Measurements from ENCODE around the gene LITAFD.
"Not testable (repeated sequence)": the region's sequence is repeated elsewhere in the genome, so short reads cannot be mapped to it uniquely, and the experiment has no call there.

Gene LITAFD

GRCh38 chr16:8863594-8864424 is 18.3 kb upstream of the LITAFD start:
- Mint-ChIP-seq H3K9me3 (no peaks in the 10 kb centered on the region), H3K27me3 (no peaks in the 10 kb centered on the region), H3K36me3 (peaks cover 33% of the 10 kb centered on the region), H3K4me3 (peak overlapping the region; percentile 2), H3K4me1 (peaks cover 51% of the 10 kb centered on the region), H3K27ac (peak overlapping the region; percentile 10)
- CTCF ChIA-PET = interaction anchor here (0.8 kb wide), 1 partner anchor 10 kb away, joined by 3 read pairs; no protein-coding TSS in a partner anchor
- DNase-seq = no peak

DNA sequence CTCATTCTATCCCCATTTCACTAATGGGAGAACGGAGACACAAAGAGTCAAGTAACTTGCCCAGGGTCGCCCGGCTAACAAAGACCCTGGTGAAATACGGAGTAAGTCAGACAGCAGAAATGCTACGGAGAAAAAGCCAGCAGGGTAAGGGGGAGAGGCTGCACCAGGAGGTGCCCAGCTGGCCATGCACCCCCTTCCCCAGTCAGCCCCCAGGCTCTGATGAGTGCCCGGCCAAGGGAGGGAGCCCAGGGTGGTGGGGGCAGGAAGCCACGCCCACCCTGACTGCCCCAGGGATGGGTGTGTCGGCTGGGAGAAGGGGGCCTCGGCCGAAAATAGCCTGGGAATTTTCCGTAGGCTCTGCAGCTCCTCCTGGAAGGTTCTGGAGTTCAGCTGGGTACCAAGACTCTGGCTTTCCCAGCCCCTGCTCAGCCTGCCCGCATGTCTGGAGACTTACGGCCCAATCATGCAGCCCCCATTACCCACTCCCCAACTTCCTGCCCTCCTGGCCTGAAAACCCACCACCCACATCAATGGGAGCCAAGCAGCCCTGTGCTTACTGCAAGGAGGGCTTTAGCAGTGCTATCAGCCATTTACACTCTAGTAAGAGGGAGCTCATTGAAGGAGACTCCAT is 17.6 kb upstream of the LITAFD start:
- Mint-ChIP-seq H3K9me3 (no peaks in the 10 kb centered on the region), H3K4me1 (peaks cover 55% of the 10 kb centered on the region), H3K27ac (peak overlapping the region; percentile 45), H3K36me3 (peaks cover 31% of the 10 kb centered on the region), H3K4me3 (peak overlapping the region; percentile 2), H3K27me3 (no peaks in the 10 kb centered on the region)
- DNase-seq = no peak
- CTCF ChIA-PET = interaction anchor here (1.1 kb wide), 1 partner anchor 9 kb away, joined by 5 read pairs; no protein-coding TSS in a partner anchor

GRCh38 chr16:8865145-8865882 is 16.8 kb upstream of the LITAFD start:
- Mint-ChIP-seq H3K27ac (peak overlapping the region; percentile 67), H3K4me1 (peaks cover 58% of the 10 kb centered on the region), H3K9me3 (no peaks in the 10 kb centered on the region), H3K4me3 (peak overlapping the region; percentile 96), H3K27me3 (no peaks in the 10 kb centered on the region), H3K36me3 (peaks cover 29% of the 10 kb centered on the region)
- DNase-seq = no peak
- CTCF ChIA-PET = interaction anchor here (1.1 kb wide), 1 partner anchor 9 kb away, joined by 5 read pairs; no protein-coding TSS in a partner anchor

- Mint-ChIP-seq H3K4me3 (peak overlapping the region; percentile 96), H3K27me3 (no peaks in the 10 kb centered on the region), H3K9me3 (no peaks in the 10 kb centered on the region), H3K36me3 (peaks cover 27% of the 10 kb centered on the region), H3K4me1 (peaks cover 62% of the 10 kb centered on the region), H3K27ac (peak overlapping the region; percentile 84)
- CTCF ChIA-PET = interaction anchor here (1.1 kb wide), 1 partner anchor 8 kb away, joined by 5 read pairs; no protein-coding TSS in a partner anchor
- no peak for DNase-seq
These were observed 15.8 kb upstream of the LITAFD start for GRCh38 chr16:8866118-8866883.

DNA sequence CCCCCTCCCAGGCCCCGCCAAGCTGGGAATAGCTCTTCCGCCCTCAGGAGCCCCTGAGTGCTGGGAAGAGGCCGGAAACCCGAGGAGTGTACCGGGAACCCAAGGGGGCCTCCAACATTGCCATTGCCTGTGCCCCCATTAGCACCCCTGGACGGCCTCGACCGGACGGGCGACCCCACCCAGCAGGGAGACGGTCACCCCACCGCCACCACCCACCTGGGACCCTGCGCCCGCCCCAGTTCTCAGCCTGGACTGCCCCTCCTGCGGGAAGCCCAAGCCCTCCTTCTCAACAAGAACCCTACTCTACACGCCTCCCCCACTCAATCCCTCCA is 15.3 kb upstream of the LITAFD start:
- no peaks in the 10 kb centered on the region for H3K9me3 Mint-ChIP-seq
- peaks cover 27% of the 10 kb centered on the region for H3K36me3 Mint-ChIP-seq
- peak overlapping the region; percentile 96 for H3K4me3 Mint-ChIP-seq
- H3K27ac Mint-ChIP-seq = peak overlapping the region; percentile 97
- no peak for DNase-seq
- H3K4me1 Mint-ChIP-seq = peaks cover 60% of the 10 kb centered on the region
- no peaks in the 10 kb centered on the region for H3K27me3 Mint-ChIP-seq
- CTCF ChIA-PET = interaction anchor here (1.1 to 3.1 kb wide), 2 partner anchors 13 to 15 kb away, joined by 4 to 20 read pairs; no protein-coding TSS in a partner anchor

GRCh38 chr16:8867216-8867931 is 14.8 kb upstream of the LITAFD start:
- Mint-ChIP-seq H3K27ac (peak overlapping the region; percentile 97), H3K4me3 (peak overlapping the region; percentile 96), H3K36me3 (peaks cover 23% of the 10 kb centered on the region), H3K4me1 (peaks cover 56% of the 10 kb centered on the region), H3K27me3 (no peaks in the 10 kb centered on the region), H3K9me3 (no peaks in the 10 kb centered on the region)
- CTCF ChIA-PET = interaction anchor here (1.1 to 3.1 kb wide), 2 partner anchors 12 to 14 kb away, joined by 4 to 20 read pairs; no protein-coding TSS in a partner anchor
- peak; percentile 42 for DNase-seq

DNA sequence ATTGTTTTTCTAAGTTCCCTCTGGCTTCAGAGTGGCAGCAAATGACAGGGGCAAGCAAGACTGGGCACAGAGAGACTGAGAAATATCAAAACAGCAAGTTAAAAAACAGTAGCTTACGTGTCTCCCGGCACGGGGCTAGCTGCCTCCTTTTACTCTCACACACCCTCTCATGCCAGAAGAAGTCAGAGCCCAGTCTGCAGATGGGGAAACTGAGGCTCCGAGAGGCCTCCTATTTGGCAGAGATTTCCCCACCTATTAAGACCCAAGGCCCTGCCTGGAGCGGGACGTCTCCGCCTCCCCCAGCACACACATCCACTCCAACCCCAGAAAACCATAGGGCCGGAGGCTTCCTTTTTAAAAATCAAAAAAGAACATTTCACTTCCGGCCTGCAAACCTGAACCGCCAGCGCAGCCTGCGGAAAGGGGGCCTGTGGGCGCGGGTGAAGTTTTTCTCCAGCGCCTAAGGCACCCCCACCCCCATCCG is 14.2 kb upstream of the LITAFD start:
- Mint-ChIP-seq H3K4me3 (peak overlapping the region; percentile 96), H3K4me1 (peaks cover 53% of the 10 kb centered on the region), H3K9me3 (no peaks in the 10 kb centered on the region), H3K27ac (peak overlapping the region; percentile 97), H3K36me3 (peaks cover 22% of the 10 kb centered on the region), H3K27me3 (no peaks in the 10 kb centered on the region)
- CTCF ChIA-PET = interaction anchor here (1.1 to 3.1 kb wide), 2 partner anchors 11 to 13 kb away, joined by 4 to 20 read pairs; no protein-coding TSS in a partner anchor
- DNase-seq = peak; percentile 86

DNA sequence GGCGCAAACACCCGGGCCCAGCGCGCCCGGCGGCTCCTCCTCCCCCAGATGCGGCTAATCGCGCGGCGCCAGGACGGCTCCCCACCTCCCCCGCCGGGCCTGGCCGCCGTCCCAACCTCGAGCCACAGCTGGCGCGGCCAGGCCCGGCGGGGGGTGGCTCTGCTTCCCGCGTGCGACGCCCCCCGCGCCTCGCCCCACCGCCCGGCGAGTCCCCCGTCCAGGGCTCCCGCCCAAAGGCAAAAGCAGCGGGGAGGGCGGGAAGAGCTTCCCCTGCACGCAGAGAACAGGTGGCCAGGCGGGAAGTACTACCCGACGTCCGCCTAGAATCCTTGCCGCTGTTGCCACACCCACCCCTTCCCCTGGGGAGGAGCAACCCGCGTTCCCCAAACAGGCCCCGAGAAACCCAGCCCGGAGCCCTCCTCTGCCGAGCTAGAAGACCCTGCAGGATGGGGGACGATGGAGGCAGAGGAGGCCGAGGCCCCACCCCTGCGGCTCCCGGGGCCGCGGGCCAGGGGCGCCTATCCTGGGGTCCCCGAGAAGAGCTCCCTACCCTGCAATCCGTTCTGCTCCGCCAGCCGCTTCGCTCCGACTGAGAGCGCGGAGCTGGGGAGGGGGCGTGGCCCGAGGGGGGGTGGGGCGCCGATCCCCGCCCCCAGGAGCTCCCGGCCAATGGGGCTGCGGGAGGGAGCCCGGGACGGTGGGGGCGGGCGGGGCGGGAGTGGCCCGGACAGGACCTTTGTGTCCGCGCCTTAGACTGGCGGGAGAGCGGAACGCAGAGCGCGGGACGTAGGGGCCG is 13.5 kb upstream of the LITAFD start, which contains the start of gene CARHSP1:
Gene CARHSP1, minus strand, starts transcription at position 591 of the 796 bp plus-strand sequence. CDS start 9,678 bp downstream, outside the sequence.
- Mint-ChIP-seq H3K4me3 (peak within 1 kb of the TSS; percentile 96), H3K27ac (peak within 1 kb of the TSS; percentile 97), H3K27me3 (no peaks in the 10 kb centered on the region), H3K36me3 (peaks cover 22% of the 10 kb centered on the region), H3K4me1 (peaks cover 55% of the 10 kb centered on the region), H3K9me3 (no peaks in the 10 kb centered on the region)
- peak; percentile 91 for DNase-seq
- CTCF ChIA-PET = interaction anchor here (1.4 to 3.1 kb wide), 2 partner anchors 11 to 267 kb away, joined by 3 to 20 read pairs; no protein-coding TSS in a partner anchor

GRCh38 chr16:8869212-8869987 is 12.8 kb upstream of the LITAFD start:
- Mint-ChIP-seq H3K4me1 (peaks cover 53% of the 10 kb centered on the region), H3K27ac (peak overlapping the region; percentile 92), H3K9me3 (no peaks in the 10 kb centered on the region), H3K4me3 (peak overlapping the region; percentile 96), H3K36me3 (peaks cover 16% of the 10 kb centered on the region), H3K27me3 (no peaks in the 10 kb centered on the region)
- DNase-seq = no peak
- CTCF ChIA-PET = interaction anchor here (1.4 to 3.1 kb wide), 2 partner anchors 10 to 266 kb away, joined by 3 to 20 read pairs; no protein-coding TSS in a partner anchor

GRCh38 chr16:8869988-8870241 is 12.2 kb upstream of the LITAFD start:
- not testable (repeated sequence) for DNase-seq, H3K27me3 Mint-ChIP-seq, H3K4me3 Mint-ChIP-seq, H3K9me3 Mint-ChIP-seq
- CTCF ChIA-PET = interaction anchor here (3.1 kb wide), 1 partner anchor 9 kb away, joined by 20 read pairs; no protein-coding TSS in a partner anchor
- Mint-ChIP-seq H3K27ac (peak overlapping the region; percentile 92), H3K4me1 (peaks cover 54% of the 10 kb centered on the region), H3K36me3 (peaks cover 16% of the 10 kb centered on the region)

DNA sequence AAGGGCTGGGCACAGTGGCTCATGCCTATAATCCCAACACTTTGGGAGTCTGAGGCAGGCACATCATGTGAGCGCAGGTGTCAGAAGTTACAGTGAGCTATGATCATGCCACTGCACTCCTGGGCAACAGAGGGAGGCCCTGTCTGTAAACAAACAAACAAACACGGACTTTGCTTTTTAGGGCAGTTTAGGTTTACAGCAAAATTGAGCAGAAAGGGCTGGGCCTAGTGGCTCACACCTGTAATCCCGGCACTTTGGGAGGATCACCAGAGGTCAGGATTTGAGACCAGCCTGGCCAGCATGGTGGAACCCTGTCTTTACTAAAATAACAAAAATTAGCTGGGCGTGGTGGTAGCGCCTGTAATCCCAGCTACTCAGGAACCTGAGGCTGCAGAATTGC is 10.1 kb upstream of the LITAFD start:
- Mint-ChIP-seq H3K9me3 (no peaks in the 10 kb centered on the region), H3K4me1 (peaks cover 38% of the 10 kb centered on the region), H3K27ac (no peak overlapping the region), H3K27me3 (peaks cover 3% of the 10 kb centered on the region), H3K4me3 (no peak overlapping the region), H3K36me3 (peaks cover 10% of the 10 kb centered on the region)
- no peak for DNase-seq
- CTCF ChIA-PET = interaction anchor here (2.4 kb wide), 1 partner anchor 8 kb away, joined by 11 read pairs; no protein-coding TSS in a partner anchor
